Spleen (tissue), 11 donors: Measurements from ENCODE around the gene CD72. TPM values are rescaled to one million over a fixed set of nuclear protein-coding genes. Genes with fewer than 3 reads are reported as not detected.

Source experiments
- DNase-seq: peaks from one replicate; pipeline ENCODE4 v3.0.0-alpha.2; 2020
- H3K27ac ChIP-seq, 8 donors: fragments of 200-600 bp; sonication (generic) in 7 of 8; 1 replicate in 4 of 8; 2 replicates in 4 of 8; pipeline versions ENCODE4 v1.5.0 to v1.8.0; 2016 to 2021; ENCODE audit warnings: inconsistent platforms in 4 of 8, mild to moderate bottlenecking in 4 of 8, moderate library complexity in 1 of 8
- H3K27me3 ChIP-seq, 7 donors: fragments of 200-600 bp; sonication (generic) in 6 of 7; replicated peaks in 1 of 7; 1 replicate in 4 of 7; 2 replicates in 3 of 7; pipeline versions ENCODE4 v1.5.0 to v1.8.0; 2016 to 2021; ENCODE audit warnings: inconsistent platforms in 3 of 7, mild to moderate bottlenecking in 1 of 7
- H3K36me3 ChIP-seq, 6 donors: fragments of 200-600 bp; sonication (generic) in 5 of 6; 1 replicate in 4 of 6; 2 replicates in 2 of 6; pipeline versions ENCODE4 v1.5.0 to v1.8.0; 2016 to 2021; ENCODE audit warnings: inconsistent platforms in 2 of 6
- H3K4me1 ChIP-seq, 6 donors: fragments of 200-600 bp; sonication (generic) in 5 of 6; 1 replicate in 3 of 6; 2 replicates in 3 of 6; pipeline versions ENCODE4 v1.5.0 to v1.8.0; 2016 to 2021; ENCODE audit warnings: inconsistent platforms in 3 of 6
- H3K4me3 ChIP-seq, 8 donors: fragments of 200-600 bp; sonication (generic) in 7 of 8; 1 replicate in 4 of 8; 2 replicates in 4 of 8; pipeline versions ENCODE4 v1.5.0 to v1.8.0; 2016 to 2021; ENCODE audit warnings: inconsistent platforms in 4 of 8, mild to moderate bottlenecking in 4 of 8, moderate library complexity in 2 of 8
- H3K9me3 ChIP-seq, 8 donors: fragments of 200-600 bp; sonication (generic) in 7 of 8; 1 replicate in 4 of 8; 2 replicates in 4 of 8; pipeline versions ENCODE4 v1.5.0 to v1.8.0; 2016 to 2021; ENCODE audit warnings: inconsistent platforms in 4 of 8
- POLR2A ChIP-seq, 3 donors: fragments of 450-650 bp; IDR thresholded peaks; one replicate each; pipeline ENCODE4 v1.5.1; 2017; ENCODE audit warnings: antibody characterized with exemption in 3 of 3, mild to moderate bottlenecking in 1 of 3
- POLR2AphosphoS5 ChIP-seq, 3 donors: sonication (generic); formaldehyde crosslinking; IDR thresholded peaks; one replicate each; pipeline ENCODE4 v1.5.1; 2017; ENCODE audit warnings: antibody characterized with exemption in 3 of 3
- WGBS, 5 donors: extraction: QIAGEN DNeasy Blood & Tissue Kit in 3 of 5; methylation state at CpG; one replicate each; pipeline versions ENCODE4 v1.1.5 to v1.1.7; 2013 to 2018; 5-methylcytosine and 5-hydroxymethylcytosine counted together
- intact Hi-C: fragments of 100-400 bp; cut with DNase I; formaldehyde crosslinking; loops from one replicate; pipeline ENCODE4 v1.15.0; 2023; ENCODE audit warnings: low total_unique reads
- polyA plus RNA-seq, 3 donors: library from polyadenylated mRNA; stranded (reverse); fragments of 200-250 nt; gene quantifications; one replicate each; pipeline ENCODE4 v1.2.1, GENCODE V29; 2013
- total RNA-seq, 7 donors: library from RNA; depleted of rRNA in 3 of 7; stranded (reverse); fragments of >200 nt in 3 of 7; fragmentation: NEBNext Ultra II Directional in 4 of 7; extraction: Animal tissue kit (Norgen Biotek cat#: 25700) in 4 of 7; gene quantifications; one replicate each; pipeline versions ENCODE4 v1.1.0 to v1.2.1, GENCODE V29; 2016 to 2021
- TF ChIP-seq, protein P1 (sequence below), 11 experiments: fragments of 200-600 bp in 7 of 11; fragments of 450-650 bp in 4 of 11; sonication (generic) in 4 of 11; IDR thresholded peaks in 8 of 11; conservative IDR thresholded peaks in 3 of 11; 1 replicate in 7 of 11; 2 replicates in 4 of 11; pipeline versions ENCODE4 v1.4.0 to v1.8.0; 2016 to 2021; ENCODE audit warnings: antibody characterized with exemption in 11 of 11, inconsistent platforms in 4 of 11, mild to moderate bottlenecking in 1 of 11
- donor health status: healthy with polysubstance abuse.
- donor health status: DM: no; HTN: no; CAD: no; lungs with moderate emphysema.
- donor health status: DM: no; HTN: no; CAD: no.
- donor health status: Bipolar disorder and iron deficiency.
- donor health status: healthy.
- donor health status: DM: no; HTN: no; CAD: no.
- donor health status: DM: yes; HTN: yes; CAD: no.

The CD72 gene
- total and polyA plus RNA-seq, 10 donors, result 74.4 to 160 (median 121) TPM

GRCh38 chr9:35662437-35662836 lies 44.2 kb upstream of the CD72 start:
- 78 to 90% (median 83%) methylated on average over 6 to 7 of the region's 7 CpGs for WGBS, 5 donors
- no peak for DNase-seq
- Histone ChIP-seq H3K27me3 (no peaks in the 10 kb centered on the region), H3K4me3 (no peak overlapping the region), H3K27ac (peak overlapping the region in 7 of 8 donors; percentile 5 to 97 (median 62)), H3K9me3 (no peaks in the 10 kb centered on the region), H3K4me1 (peaks cover 36 to 88% (median 72%) of the 10 kb centered on the region in 6 donors), H3K36me3 (peaks cover 0 to 32% (median 13%) of the 10 kb centered on the region in 6 donors)
- TF ChIP-seq POLR2AphosphoS5 (IDR thresholded peaks at IDR 0.05) (no peak), POLR2A (IDR thresholded peaks at IDR 0.05) (no peak)
- TF ChIP-seq, protein P1, sequence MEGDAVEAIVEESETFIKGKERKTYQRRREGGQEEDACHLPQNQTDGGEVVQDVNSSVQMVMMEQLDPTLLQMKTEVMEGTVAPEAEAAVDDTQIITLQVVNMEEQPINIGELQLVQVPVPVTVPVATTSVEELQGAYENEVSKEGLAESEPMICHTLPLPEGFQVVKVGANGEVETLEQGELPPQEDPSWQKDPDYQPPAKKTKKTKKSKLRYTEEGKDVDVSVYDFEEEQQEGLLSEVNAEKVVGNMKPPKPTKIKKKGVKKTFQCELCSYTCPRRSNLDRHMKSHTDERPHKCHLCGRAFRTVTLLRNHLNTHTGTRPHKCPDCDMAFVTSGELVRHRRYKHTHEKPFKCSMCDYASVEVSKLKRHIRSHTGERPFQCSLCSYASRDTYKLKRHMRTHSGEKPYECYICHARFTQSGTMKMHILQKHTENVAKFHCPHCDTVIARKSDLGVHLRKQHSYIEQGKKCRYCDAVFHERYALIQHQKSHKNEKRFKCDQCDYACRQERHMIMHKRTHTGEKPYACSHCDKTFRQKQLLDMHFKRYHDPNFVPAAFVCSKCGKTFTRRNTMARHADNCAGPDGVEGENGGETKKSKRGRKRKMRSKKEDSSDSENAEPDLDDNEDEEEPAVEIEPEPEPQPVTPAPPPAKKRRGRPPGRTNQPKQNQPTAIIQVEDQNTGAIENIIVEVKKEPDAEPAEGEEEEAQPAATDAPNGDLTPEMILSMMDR (IDR thresholded peaks at IDR 0.05 in 8 of 11, conservative IDR thresholded peaks at IDR 0.05 in 3 of 11), result no peak
- intact Hi-C loops, result loop anchor here (10.0 kb wide), 1 partner anchor 58 kb away; the partner anchor contains the start of gene TESK1

DNA sequence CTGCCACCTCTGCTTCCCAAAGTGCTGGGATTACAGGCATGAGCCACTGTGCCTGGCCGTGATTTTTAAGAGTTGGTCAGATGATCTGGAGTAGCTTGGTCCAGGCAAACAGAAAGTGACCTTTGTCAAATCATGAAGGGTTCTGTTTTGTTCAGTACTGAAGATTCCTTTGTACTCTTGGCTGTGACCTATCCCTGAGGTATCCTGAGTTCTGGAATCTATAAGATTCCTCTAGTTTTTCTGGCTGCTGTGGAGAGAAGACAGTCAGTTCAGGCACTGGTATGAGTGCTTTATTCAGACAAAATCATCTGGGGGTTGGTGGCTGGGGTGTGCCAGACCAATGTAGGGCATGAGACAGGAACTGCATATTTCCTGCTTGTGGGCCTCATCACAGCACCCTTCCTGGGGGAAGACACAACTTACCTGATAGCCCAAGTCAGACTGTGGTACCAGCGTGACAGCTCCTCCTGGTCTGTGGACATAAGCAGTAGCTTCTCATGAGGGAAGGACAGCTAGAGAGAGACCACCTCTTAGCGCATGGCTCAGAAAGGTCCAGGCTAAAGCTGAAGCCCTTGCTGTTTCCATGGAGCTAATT lies 43.6 kb upstream of the CD72 start:
- no peaks in the 10 kb centered on the region for H3K27me3 ChIP-seq
- TF ChIP-seq, protein P1 (IDR thresholded peaks at IDR 0.05 in 8 of 11, conservative IDR thresholded peaks at IDR 0.05 in 3 of 11), result no peak
- no peak for TF ChIP-seq POLR2A (IDR thresholded peaks at IDR 0.05)
- peak in 1 of 3 donors; percentile 20 for TF ChIP-seq POLR2AphosphoS5 (IDR thresholded peaks at IDR 0.05)
- H3K9me3 ChIP-seq, result no peaks in the 10 kb centered on the region
- peaks cover 0 to 32% (median 13%) of the 10 kb centered on the region in 6 donors for H3K36me3 ChIP-seq
- no peak overlapping the region for H3K4me3 ChIP-seq
- intact Hi-C loops, result loop anchor here (10.0 kb wide), 1 partner anchor 57 kb away; the partner anchor contains the start of gene TESK1
- 57 to 65% (median 60%) methylated on average over 3 of the region's 3 CpGs for WGBS, 5 donors
- no peak for DNase-seq
- peaks cover 40 to 94% (median 78%) of the 10 kb centered on the region in 6 donors for H3K4me1 ChIP-seq
- peak overlapping the region in 7 of 8 donors; percentile 5 to 97 (median 62) for H3K27ac ChIP-seq

DNA sequence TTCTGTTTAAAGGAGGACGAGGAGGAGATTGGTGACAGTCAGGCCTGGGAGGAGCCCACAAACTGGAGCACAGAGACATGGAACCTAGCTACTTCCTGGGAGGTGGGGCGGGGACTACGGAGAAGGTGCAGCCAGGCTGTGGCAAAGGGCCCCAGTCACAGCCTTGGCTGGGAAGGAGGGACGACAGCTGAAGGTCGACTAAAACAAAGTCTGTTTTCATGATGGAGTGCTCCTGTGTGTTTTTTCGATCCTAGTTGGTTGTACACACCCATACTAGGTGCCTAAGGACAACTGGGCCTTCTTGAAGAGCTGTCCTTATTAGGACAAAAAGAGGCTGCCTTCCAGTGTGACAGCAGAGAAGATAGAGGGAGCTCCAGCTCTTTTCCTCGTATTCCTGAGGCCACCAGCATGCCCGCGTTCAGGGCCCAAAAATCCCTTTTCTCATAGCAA lies 42.8 kb upstream of the CD72 start:
- Histone ChIP-seq H3K4me3 (no peak overlapping the region), H3K27ac (peak overlapping the region in 6 of 8 donors; percentile 5 to 97 (median 64)), H3K36me3 (peaks cover 0 to 32% (median 13%) of the 10 kb centered on the region in 6 donors), H3K4me1 (peaks cover 44 to 94% (median 80%) of the 10 kb centered on the region in 6 donors), H3K27me3 (no peaks in the 10 kb centered on the region), H3K9me3 (no peaks in the 10 kb centered on the region)
- peak; percentile 73 for DNase-seq
- 60 to 79% (median 68%) methylated on average over 9 of the region's 9 CpGs for WGBS, 5 donors
- TF ChIP-seq POLR2A (IDR thresholded peaks at IDR 0.05), result no peak
- TF ChIP-seq, protein P1 (IDR thresholded peaks at IDR 0.05 in 8 of 11, conservative IDR thresholded peaks at IDR 0.05 in 3 of 11), result peak in 6 of 11 experiments; percentile 11 to 45 (median 30)
- intact Hi-C loops, result loop anchor here (10.0 kb wide), 1 partner anchor 56 kb away; the partner anchor contains the start of gene TESK1

DNA sequence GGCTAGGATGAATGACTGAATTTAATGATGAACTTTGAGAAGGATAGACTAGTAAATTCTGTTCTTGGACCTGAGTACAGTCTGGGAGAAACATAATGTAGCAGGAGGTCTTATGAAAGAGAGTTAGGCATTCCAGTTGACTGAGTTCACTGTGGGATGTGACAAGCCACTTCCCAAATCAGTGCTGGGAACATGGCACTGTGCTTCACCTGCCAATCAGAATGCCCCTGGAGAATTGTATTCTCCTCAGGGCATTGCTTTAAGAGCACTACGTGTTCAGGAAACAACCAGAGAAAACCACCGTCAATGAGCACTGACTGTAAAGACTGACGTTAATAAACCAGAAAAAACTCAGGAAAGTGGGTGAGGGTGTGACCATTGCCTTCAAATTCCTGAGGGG lies 41.1 kb upstream of the CD72 start:
- TF ChIP-seq POLR2A (IDR thresholded peaks at IDR 0.05) (no peak), POLR2AphosphoS5 (IDR thresholded peaks at IDR 0.05) (peak in 1 of 3 donors; percentile 24)
- peak overlapping the region in 7 of 8 donors; percentile 91 to 98 (median 97) for H3K27ac ChIP-seq
- intact Hi-C loops, result loop anchor here (5.0 kb wide), 1 partner anchor 73 kb away; the partner anchor contains the start of genes CREB3 and TLN1
- peak overlapping the region in 7 of 8 donors; percentile 78 to 93 (median 89) for H3K4me3 ChIP-seq
- H3K27me3 ChIP-seq, result no peaks in the 10 kb centered on the region
- H3K36me3 ChIP-seq, result peaks cover 0 to 32% (median 13%) of the 10 kb centered on the region in 6 donors
- peaks cover 38 to 93% (median 63%) of the 10 kb centered on the region in 6 donors for H3K4me1 ChIP-seq
- no peaks in the 10 kb centered on the region for H3K9me3 ChIP-seq
- WGBS, 5 donors, result 22 to 51% (median 39%) methylated on average over 3 of the region's 3 CpGs
- DNase-seq, result no peak
